Testis (tissue), 2 donors: ENCODE results near the gene MLYCD.

ENCODE experiments used
- CTCF ChIP-seq, 3 experiments: fragments of 450-650 bp in 2 of 3; fragments of 200-600 bp in 1 of 3; sonication (generic) in 1 of 3; IDR thresholded peaks; one replicate each; pipeline ENCODE4 v1.5.1; 2016 to 2019; ENCODE audit warnings: antibody characterized with exemption in 3 of 3, mild to moderate bottlenecking in 2 of 3, moderate library complexity in 1 of 3
- POLR2A ChIP-seq: fragments of 450-650 bp; IDR thresholded peaks from one replicate; pipeline ENCODE4 v1.6.1; 2017; ENCODE audit warnings: antibody characterized with exemption, mild to moderate bottlenecking, moderate library complexity

DNA sequence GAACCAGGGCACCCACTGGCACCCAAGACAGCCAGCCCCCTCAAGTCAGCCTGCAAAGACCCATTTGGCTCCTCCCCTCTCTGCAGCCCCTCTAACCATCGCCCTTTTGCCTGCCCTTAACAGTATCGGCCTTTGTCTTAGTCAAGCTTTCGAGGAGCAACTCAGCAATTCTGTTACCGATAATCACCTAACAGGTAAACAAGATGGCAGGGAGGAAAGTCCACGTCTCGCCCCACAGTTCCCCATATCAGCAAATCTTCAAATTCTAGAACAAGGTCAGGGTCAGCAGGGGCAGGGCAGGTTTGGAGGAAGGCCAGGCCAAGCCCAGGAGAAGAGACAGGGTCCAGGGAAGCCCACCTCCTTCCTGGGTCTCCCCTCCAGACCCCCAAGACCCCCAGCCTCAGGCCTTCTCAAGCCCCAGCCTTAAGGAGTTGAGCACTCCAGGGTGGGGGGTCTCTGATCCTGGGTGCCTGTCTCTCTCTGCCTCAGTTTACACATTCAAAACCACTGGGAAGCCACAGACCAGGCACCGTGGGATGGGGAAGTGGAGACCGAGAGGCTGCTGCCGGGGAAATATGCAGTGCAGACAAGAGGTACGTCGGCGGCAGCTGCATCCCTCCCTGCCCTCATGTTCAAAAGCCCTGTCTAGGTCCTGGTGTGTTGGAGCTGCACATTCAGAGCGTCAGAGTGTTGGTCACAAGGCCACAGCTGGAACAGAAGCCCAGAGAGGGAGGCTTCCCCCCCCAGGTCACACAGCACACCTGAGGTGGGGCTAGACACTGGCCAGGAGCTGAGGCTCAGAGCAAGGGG lies 50.2 kb downstream of the MLYCD start:
- TF ChIP-seq POLR2A = no peak
- TF ChIP-seq CTCF (IDR thresholded peaks at IDR 0.05) = no peak
